PC-3 (cell line): Measurements from ENCODE around the gene OOEP. TPM values are rescaled to one million over a fixed set of nuclear protein-coding genes. Genes with fewer than 3 reads are reported as not detected.

ENCODE experiments used
- ATAC-seq: fragments of 200-7000 bp; cut with Tn5 transposase; 2 replicates; pipeline ENCODE4 v1.9.1; 2020; ENCODE audit warnings: mild to moderate bottlenecking, moderate library complexity
- BruUV-seq: library from RNA; stranded (reverse); fragments of 400-500 nt; replicated peaks from 2 replicates; lab custom pipeline; 2021; lab: Mats Ljungman, UMichigan
- CTCF ChIA-PET: fragments of 300-600 bp; sonication (Branson Sonifier 250); formaldehyde crosslinking; loops from one replicate; lab custom pipeline; 2022; ENCODE audit warnings: antibody characterized with exemption; lab: Charles Lee
- POLR2A ChIA-PET: fragments of 300-600 bp; sonication (Branson Sonifier 250); formaldehyde crosslinking; loops from one replicate; lab custom pipeline; 2022; ENCODE audit warnings: antibody characterized with exemption; ENCODE audit not compliant: unreplicated experiment; lab: Charles Lee
- DNase-seq: peaks from one replicate; pipeline ENCODE4 v3.0.0-alpha.2; 2015
- H2AFZ ChIP-seq: fragments of 300-600 bp; sonication (generic); 2 replicates; pipeline ENCODE4 v1.6.0; 2016; ENCODE audit warnings: antibody characterized with exemption, low read length
- H3F3A ChIP-seq: fragments of 300-600 bp; sonication (generic); one replicate; pipeline ENCODE4 v1.6.0; 2017; ENCODE audit warnings: antibody characterized with exemption, low read length, control low read depth, mild to moderate bottlenecking; ENCODE audit not compliant: unreplicated experiment
- H3K27ac ChIP-seq: fragments of 300-600 bp; sonication (generic); 2 replicates; pipeline ENCODE4 v1.5.1; 2016; ENCODE audit warnings: mild to moderate bottlenecking, low read length
- H3K27me3 ChIP-seq: fragments of 300-600 bp; sonication (generic); 2 replicates; pipeline ENCODE4 v1.6.1; 2016; ENCODE audit warnings: low read length, mixed read lengths
- H3K36me3 ChIP-seq: fragments of 300-600 bp; sonication (generic); 2 replicates; pipeline ENCODE4 v1.6.1; 2016; ENCODE audit warnings: low read depth, mixed run types, low read length, mixed read lengths
- H3K4me1 ChIP-seq: fragments of 300-600 bp; sonication (generic); 2 replicates; pipeline ENCODE4 v1.5.1; 2016; ENCODE audit warnings: low read length; ENCODE audit not compliant: insufficient read depth
- H3K4me2 ChIP-seq: fragments of 300-600 bp; sonication (generic); 2 replicates; pipeline ENCODE4 v1.6.0; 2016; ENCODE audit warnings: low read length
- H3K4me3 ChIP-seq: fragments of 300-600 bp; sonication (generic); 2 replicates; pipeline ENCODE4 v1.5.1; 2016; ENCODE audit warnings: mild to moderate bottlenecking, low read length, mixed read lengths
- H3K79me2 ChIP-seq: fragments of 300-600 bp; sonication (generic); 2 replicates; pipeline ENCODE4 v1.6.1; 2017; ENCODE audit warnings: low read length, mixed read lengths
- H3K9ac ChIP-seq: fragments of 300-600 bp; sonication (generic); 2 replicates; pipeline ENCODE4 v1.6.0; 2016; ENCODE audit warnings: mild to moderate bottlenecking, low read length
- H3K9me2 ChIP-seq: fragments of 300-600 bp; sonication (generic); replicated peaks from 2 replicates; pipeline ENCODE4 v1.6.1; 2016; ENCODE audit warnings: mixed run types, low read length, mixed read lengths
- H3K9me3 ChIP-seq: fragments of 300-600 bp; sonication (generic); 2 replicates; pipeline ENCODE4 v1.6.1; 2016; ENCODE audit warnings: low read length, mixed read lengths
- H4K20me1 ChIP-seq: fragments of 300-600 bp; sonication (generic); 2 replicates; pipeline ENCODE4 v1.6.1; 2016; ENCODE audit warnings: low read length, mixed read lengths
- CTCF ChIP-seq: fragments of 300-600 bp; sonication (generic); conservative IDR thresholded peaks from 2 replicates; pipeline ENCODE4 v1.5.1; 2017; ENCODE audit warnings: antibody characterized with exemption, low read depth, mild to moderate bottlenecking, low read length
- EZH2 ChIP-seq: fragments of 300-600 bp; sonication (generic); IDR thresholded peaks from one replicate; pipeline ENCODE4 v1.6.1; 2017; ENCODE audit warnings: antibody characterized with exemption, mild to moderate bottlenecking, low read length; ENCODE audit not compliant: unreplicated experiment
- EZH2phosphoT487 ChIP-seq: fragments of 300-600 bp; sonication (generic); IDR thresholded peaks from 2 replicates; pipeline ENCODE4 v1.6.1; 2018; ENCODE audit warnings: mild to moderate bottlenecking, antibody characterized with exemption, low read length, borderline replicate concordance
- intact Hi-C: fragments of 100-400 bp; cut with micrococcal nuclease; formaldehyde crosslinking; loops from 2 replicates; pipeline ENCODE4 v1.9.0; 2023
- total RNA-seq: library from RNA; depleted of rRNA; stranded (reverse); fragments of >200 nt; gene quantifications from 2 replicates; pipeline ENCODE4 v1.2.3, GENCODE V29; 2014

The OOEP gene
- total RNA-seq, 1 experiment from 2014 or later = not detected

GRCh38 chr6:73341335-73341734 is 28.4 kb downstream of the OOEP start:
- no peak overlapping the region for H3K9ac ChIP-seq
- CTCF ChIA-PET = no interaction called here
- H3K27me3 ChIP-seq = no peaks in the 10 kb centered on the region
- H3K36me3 ChIP-seq = no peaks in the 10 kb centered on the region
- no peaks in the 10 kb centered on the region for H3F3A ChIP-seq
- no TSS peak for BruUV-seq
- DNase-seq (no peak), ATAC-seq (no peak)
- POLR2A ChIA-PET = no interaction called here
- no peak overlapping the region for H3K4me2 ChIP-seq
- intact Hi-C loops = no loop called here
- no peak overlapping the region for H2AFZ ChIP-seq
- H3K4me1 ChIP-seq = no peaks in the 10 kb centered on the region
- no peaks in the 10 kb centered on the region for H3K9me3 ChIP-seq
- no peak overlapping the region for H3K27ac ChIP-seq
- no peaks in the 10 kb centered on the region for H4K20me1 ChIP-seq
- no peaks in the 10 kb centered on the region for H3K9me2 ChIP-seq
- TF ChIP-seq EZH2 (no peak), CTCF (no peak), EZH2phosphoT487 (no peak)
- no peaks in the 10 kb centered on the region for H3K79me2 ChIP-seq
- no peak overlapping the region for H3K4me3 ChIP-seq

GRCh38 chr6:73340048-73340447 is 29.6 kb downstream of the OOEP start:
- TF ChIP-seq EZH2 (no peak), EZH2phosphoT487 (no peak), CTCF (no peak)
- no peak overlapping the region for H3K27ac ChIP-seq
- H3K9ac ChIP-seq = no peak overlapping the region
- H3K9me3 ChIP-seq = no peaks in the 10 kb centered on the region
- ChIA-PET POLR2A (no interaction called here), CTCF (no interaction called here)
- H3F3A ChIP-seq = no peaks in the 10 kb centered on the region
- no peak overlapping the region for H3K4me3 ChIP-seq
- no peaks in the 10 kb centered on the region for H3K79me2 ChIP-seq
- H3K4me1 ChIP-seq = no peaks in the 10 kb centered on the region
- no peaks in the 10 kb centered on the region for H3K9me2 ChIP-seq
- H3K27me3 ChIP-seq = no peaks in the 10 kb centered on the region
- DNase-seq = peak; percentile 41
- H3K4me2 ChIP-seq = no peak overlapping the region
- peak; percentile 58 for ATAC-seq
- no TSS peak for BruUV-seq
- no peaks in the 10 kb centered on the region for H3K36me3 ChIP-seq
- intact Hi-C loops = no loop called here
- H2AFZ ChIP-seq = no peak overlapping the region
- H4K20me1 ChIP-seq = no peaks in the 10 kb centered on the region

GRCh38 chr6:73339340-73339739 is 30.4 kb downstream of the OOEP start:
- Histone ChIP-seq H3K27ac (no peak overlapping the region), H4K20me1 (no peaks in the 10 kb centered on the region), H3K27me3 (no peaks in the 10 kb centered on the region), H3K9ac (no peak overlapping the region), H3K9me3 (no peaks in the 10 kb centered on the region), H3F3A (no peaks in the 10 kb centered on the region), H3K79me2 (no peaks in the 10 kb centered on the region), H3K4me2 (no peak overlapping the region), H3K4me3 (no peak overlapping the region), H2AFZ (no peak overlapping the region), H3K9me2 (no peaks in the 10 kb centered on the region), H3K36me3 (no peaks in the 10 kb centered on the region), H3K4me1 (no peaks in the 10 kb centered on the region)
- POLR2A ChIA-PET = no interaction called here
- ATAC-seq = peak; percentile 37; the same call in 1 of the 2 replicates
- CTCF ChIA-PET = no interaction called here
- intact Hi-C loops = no loop called here
- TF ChIP-seq EZH2 (no peak), EZH2phosphoT487 (no peak), CTCF (no peak)
- DNase-seq = peak; percentile 30
- BruUV-seq = no TSS peak
